Esophagus squamous epithelium (tissue), 4 donors: ENCODE measurements around the gene FAM204A.

Experiments used
- POLR2A ChIP-seq, 4 donors: fragments of 450-650 bp; IDR thresholded peaks; one replicate each; pipeline ENCODE4 v1.6.1; 2017; ENCODE audit warnings: antibody characterized with exemption in 4 of 4, mild to moderate bottlenecking in 4 of 4, moderate library complexity in 3 of 4
- TF ChIP-seq, protein P1 (sequence below), 6 experiments: fragments of 450-650 bp in 4 of 6; fragments of 200-600 bp in 2 of 6; sonication (generic) in 2 of 6; IDR thresholded peaks; one replicate each; pipeline ENCODE4 v1.5.1; 2016 to 2019; ENCODE audit warnings: antibody characterized with exemption in 6 of 6, mild to moderate bottlenecking in 4 of 6, moderate library complexity in 4 of 6

DNA sequence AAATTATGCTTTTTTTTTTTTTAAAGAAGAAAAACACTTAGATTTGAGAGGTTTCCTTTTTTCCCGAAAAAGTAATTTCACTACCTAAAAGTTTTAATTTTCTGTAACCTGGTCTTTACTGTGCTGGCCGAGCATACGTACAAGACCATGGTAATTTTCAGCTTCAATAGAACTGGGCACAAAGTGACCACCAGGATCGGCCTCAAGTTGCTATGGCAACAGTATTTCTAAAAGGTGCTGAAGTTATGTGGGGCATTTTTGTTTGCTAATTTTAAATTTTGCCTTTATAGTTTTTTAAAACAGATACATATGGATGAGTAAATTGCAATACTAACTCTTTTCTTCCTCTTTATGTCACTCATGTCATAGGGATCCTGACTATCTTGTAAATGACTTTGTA, 69.4 kb downstream of the FAM204A start:
- TF ChIP-seq, protein P1, sequence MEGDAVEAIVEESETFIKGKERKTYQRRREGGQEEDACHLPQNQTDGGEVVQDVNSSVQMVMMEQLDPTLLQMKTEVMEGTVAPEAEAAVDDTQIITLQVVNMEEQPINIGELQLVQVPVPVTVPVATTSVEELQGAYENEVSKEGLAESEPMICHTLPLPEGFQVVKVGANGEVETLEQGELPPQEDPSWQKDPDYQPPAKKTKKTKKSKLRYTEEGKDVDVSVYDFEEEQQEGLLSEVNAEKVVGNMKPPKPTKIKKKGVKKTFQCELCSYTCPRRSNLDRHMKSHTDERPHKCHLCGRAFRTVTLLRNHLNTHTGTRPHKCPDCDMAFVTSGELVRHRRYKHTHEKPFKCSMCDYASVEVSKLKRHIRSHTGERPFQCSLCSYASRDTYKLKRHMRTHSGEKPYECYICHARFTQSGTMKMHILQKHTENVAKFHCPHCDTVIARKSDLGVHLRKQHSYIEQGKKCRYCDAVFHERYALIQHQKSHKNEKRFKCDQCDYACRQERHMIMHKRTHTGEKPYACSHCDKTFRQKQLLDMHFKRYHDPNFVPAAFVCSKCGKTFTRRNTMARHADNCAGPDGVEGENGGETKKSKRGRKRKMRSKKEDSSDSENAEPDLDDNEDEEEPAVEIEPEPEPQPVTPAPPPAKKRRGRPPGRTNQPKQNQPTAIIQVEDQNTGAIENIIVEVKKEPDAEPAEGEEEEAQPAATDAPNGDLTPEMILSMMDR (IDR thresholded peaks at IDR 0.05): no peak
- TF ChIP-seq POLR2A (IDR thresholded peaks at IDR 0.05): no peak
